Measurements from ENCODE around the gene CACNA1E.

The CACNA1E gene

DNA sequence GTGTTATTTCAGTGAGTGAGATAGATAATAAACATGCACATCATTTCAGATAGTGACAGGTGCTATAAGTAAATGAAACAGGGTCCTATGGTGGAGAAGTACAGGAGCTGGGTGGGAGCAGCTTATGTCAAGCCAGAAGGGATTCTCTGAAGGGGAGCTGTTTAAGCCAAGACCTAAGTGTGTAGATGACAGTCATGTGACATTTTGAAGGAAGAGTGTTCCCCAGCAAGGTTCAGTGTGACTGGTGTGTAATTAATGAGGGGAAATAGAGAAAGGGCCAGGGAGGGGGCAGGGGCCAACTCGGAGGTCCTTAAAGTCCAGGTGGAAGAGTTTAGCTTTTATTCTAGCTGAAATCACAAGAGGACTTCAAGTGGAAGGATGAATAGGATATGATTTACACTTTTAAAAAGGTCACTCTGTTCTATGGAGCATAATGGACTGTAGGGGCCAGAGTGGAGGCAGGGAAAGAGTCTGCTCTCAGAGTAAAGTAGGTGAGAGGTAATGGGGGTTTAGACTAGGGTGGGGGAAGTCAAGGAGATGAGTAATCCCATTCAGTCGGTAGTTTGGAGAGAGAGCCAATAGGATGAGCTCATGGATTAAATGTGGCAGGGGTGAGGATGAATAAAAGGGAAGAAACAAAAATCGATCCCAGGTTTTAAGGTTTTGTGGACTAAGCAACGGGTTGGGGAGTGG lies 243.1 kb downstream of the CACNA1E start:
- no peak overlapping the region for H3K4me3 ChIP-seq (ENCODE audit: low read length)
- no peak for DNase-seq (ENCODE audit: low read depth, low spot score)

DNA sequence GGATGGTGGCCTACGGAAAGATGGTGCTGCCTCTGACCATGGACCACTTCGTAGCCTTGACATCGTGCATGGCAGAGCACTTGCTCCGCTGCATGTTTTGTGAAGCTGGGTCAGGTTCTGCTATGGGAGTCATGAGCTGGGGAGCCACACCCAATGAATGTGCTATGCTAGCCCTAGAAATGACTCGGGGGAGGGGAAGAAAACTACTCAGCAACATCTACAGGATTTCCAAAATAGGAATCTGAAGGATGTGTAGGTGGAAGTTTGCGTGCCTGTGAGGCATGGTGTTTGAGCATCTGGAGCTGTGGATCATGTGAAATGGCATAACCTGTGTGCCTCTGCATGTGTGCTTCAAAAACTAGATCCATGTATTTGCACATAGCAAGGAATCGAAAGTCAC lies 247.3 kb downstream of the CACNA1E start:
- DNase-seq (ENCODE audit: low read depth, low spot score), result no peak
- no peak overlapping the region for H3K4me3 ChIP-seq (ENCODE audit: low read length)

DNA sequence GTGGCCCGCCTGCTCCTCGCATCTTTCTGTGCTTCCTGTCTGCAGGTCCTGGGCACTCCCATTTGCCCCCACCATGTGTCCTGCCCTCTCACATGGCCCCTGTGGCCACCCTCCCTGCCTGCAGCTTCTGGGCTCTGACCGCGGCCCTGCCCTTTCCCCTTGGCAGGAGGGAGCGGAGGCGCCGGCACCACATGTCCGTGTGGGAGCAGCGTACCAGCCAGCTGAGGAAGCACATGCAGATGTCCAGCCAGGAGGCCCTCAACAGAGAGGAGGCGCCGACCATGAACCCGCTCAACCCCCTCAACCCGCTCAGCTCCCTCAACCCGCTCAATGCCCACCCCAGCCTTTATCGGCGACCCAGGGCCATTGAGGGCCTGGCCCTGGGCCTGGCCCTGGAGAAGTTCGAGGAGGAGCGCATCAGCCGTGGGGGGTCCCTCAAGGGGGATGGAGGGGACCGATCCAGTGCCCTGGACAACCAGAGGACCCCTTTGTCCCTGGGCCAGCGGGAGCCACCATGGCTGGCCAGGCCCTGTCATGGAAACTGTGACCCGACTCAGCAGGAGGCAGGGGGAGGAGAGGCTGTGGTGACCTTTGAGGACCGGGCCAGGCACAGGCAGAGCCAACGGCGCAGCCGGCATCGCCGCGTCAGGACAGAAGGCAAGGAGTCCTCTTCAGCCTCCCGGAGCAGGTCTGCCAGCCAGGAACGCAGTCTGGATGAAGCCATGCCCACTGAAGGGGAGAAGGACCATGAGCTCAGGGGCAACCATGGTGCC lies 249.1 kb downstream of the CACNA1E start:
- no peak for DNase-seq (ENCODE audit: low read depth, low spot score)
- no peak overlapping the region for H3K4me3 ChIP-seq (ENCODE audit: low read length)

DNA sequence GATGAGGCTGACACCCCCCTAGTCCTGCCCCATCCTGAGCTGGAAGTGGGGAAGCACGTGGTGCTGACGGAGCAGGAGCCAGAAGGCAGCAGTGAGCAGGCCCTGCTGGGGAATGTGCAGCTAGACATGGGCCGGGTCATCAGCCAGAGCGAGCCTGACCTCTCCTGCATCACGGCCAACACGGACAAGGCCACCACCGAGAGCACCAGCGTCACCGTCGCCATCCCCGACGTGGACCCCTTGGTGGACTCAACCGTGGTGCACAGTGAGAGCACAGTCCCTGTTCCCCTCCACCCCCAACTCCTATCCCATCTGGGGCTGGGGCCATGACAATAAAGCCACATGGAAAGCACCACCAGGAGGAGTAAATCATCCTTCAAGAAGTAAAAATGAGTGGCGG lies 250.2 kb downstream of the CACNA1E start:
- DNase-seq (ENCODE audit: low read depth, low spot score), result no peak
- H3K4me3 ChIP-seq (ENCODE audit: low read length), result no peak overlapping the region

DNA sequence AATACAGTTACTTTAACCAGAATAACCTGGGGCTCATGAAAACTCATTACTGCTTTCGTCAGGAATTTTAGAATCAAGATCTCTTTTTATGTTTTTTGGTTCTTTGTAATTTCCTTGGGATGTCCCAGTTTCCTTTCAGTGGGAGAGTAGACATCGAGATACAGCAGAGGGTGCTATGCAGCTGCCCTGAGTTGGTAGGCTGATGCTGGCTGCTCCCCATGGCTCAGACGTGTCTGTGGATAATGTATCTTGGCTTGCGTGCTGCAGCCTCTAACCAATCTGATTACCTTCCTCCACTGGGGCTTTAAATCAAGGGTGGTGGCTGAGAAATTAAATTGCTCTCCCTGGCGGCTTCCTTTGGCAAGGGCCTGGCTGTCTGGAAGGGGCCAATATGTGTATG lies 253.7 kb downstream of the CACNA1E start:
- H3K4me3 ChIP-seq (ENCODE audit: low read length), result no peak overlapping the region
- DNase-seq (ENCODE audit: low read depth, low spot score), result no peak

DNA sequence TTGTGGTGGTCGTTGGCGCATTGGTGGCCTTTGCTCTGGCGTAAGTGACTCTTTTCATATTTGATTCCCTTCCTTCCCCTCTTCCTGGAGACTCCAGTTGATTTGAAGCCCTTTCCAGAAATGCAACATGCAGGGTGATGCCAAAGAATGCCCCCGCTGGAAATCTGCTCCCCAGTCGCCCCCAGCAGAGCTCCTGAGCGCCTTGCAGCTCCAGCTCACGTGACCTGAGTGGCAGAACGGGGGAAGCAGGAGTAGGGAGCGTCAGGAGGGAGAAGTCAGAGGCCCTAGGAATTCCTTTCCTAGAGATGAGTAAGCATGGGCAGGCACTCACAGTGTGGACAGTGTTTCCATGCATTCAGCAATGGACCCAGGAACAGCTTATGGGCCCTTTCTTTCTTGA lies 255.9 kb downstream of the CACNA1E start:
- DNase-seq (ENCODE audit: low read depth, low spot score), result no peak
- no peak overlapping the region for H3K4me3 ChIP-seq (ENCODE audit: low read length)

DNA sequence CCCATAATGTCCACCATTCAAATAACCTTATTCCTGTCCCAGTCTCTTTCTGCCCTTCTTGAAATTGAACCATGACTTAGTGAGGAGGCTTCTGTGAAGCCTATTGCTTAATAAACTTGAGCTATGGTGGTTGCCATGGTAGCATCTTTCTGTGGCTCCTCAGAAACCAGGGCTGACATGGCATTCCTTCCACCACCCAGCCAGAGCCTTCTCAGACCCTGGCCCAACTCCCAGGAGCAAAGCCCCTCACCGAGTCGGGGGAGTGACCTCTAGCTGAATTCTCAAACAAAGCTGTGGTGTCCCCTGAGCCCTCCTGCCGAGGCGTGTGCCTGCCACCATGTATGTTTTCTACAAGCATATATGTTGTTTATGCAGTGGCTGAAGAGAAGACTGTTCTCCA lies 259.1 kb downstream of the CACNA1E start:
- no peak overlapping the region for H3K4me3 ChIP-seq (ENCODE audit: low read length)
- no peak for DNase-seq (ENCODE audit: low read depth, low spot score)

DNA sequence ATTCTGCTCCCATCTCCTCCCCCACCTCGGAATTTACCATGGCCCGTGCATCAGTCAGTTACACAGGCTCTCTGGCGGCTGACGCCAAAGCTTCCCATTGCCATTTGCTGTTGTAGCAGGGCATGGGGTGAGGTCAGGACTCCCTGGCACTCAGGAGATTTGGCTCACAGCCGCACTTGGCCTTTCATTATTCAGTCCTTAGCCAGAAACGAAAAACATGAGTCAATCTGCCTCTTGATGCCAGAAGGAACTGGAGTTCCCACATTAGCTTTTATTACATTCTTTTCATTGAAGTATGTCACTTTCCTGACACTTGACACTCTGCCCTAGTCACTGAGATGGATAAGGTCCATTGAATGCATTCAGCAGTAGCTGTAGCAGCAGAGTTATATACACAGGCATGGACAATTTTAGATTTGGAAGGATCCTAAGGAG lies 260.6 kb downstream of the CACNA1E start:
- no peak overlapping the region for H3K4me3 ChIP-seq (ENCODE audit: low read length)
- no peak for DNase-seq (ENCODE audit: low read depth, low spot score)

DNA sequence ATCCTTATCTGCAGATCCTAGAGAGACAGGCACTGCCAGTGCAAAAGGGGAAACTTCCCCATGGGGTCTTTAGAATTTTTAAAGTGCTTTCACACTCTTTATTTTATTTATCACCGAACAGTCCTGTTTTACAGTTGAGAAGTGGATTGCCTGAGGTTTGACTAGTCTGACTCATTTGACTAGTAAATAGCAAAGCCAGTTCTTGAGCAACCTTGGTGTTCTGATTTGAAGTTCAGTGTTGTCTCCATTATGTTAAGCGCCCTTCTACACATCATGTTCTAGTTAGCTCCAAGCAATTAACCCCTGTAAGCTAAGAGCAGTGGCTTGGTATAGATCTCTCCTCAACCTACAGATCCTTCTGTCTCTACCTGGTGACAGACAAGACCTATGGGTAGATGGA lies 262.9 kb downstream of the CACNA1E start:
- DNase-seq (ENCODE audit: low read depth, low spot score), result no peak
- no peak overlapping the region for H3K4me3 ChIP-seq (ENCODE audit: low read length)

DNA sequence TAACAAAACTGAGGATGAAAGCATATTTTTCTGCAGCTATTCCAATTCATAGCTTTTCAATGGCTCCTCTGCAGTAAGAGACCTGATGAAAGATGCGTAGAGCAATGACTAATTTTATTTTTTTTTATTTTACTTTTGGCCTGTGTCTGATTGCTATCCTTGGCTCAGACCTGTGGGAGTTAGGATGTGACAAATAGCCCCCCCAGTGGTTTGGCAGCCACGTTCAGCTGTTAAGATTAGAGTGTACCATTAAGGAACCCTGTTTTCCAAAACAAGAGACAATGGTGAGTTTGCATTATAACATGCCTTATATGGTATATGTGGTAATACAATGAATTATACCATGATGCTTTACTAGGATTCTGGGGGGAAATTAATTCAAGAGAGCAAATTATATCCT lies 264.7 kb downstream of the CACNA1E start:
- no peak for DNase-seq (ENCODE audit: low read depth, low spot score)
- no peak overlapping the region for H3K4me3 ChIP-seq (ENCODE audit: low read length)

DNA sequence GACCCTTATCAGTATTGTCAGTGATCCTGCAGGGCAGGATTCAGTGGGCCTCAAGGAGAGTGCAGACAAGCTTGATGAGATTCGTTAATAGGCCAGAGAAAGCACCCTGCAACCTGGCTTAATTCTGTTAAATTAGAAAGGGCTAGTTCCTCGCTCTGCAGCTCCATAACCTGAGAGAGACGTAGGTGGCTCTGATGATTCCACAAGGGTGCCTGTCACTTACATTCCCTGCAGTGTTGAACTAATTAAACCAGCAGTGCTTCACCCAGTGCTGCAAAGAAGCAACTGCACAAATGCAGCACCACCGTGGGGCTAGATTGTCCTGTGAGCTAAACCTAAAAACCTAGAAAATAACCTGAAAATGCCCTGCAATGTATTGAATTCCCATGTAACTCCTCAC lies 270.8 kb downstream of the CACNA1E start:
- DNase-seq (ENCODE audit: low read depth, low spot score), result no peak

DNA sequence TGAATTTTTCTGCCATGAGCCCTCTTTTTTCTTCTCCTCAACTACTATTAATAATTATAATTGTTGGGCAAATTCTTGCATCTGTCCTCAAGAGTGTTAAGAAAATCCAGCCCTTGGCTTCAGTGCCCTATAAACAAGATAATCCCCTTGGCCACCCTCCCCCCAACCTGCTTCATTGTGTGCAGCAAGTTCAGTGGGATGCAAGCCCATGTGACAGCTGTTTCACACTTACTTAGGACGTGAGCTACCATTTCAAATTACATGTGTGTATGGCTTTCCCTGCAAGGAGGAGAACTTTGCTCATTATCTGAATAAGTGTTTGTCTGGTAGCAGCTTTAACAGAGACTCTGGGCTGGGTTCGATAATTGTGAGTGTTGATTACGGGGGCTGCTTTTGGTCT lies 276.2 kb downstream of the CACNA1E start:
- no peak for DNase-seq (ENCODE audit: low read depth, low spot score)
- no peak overlapping the region for H3K4me3 ChIP-seq (ENCODE audit: low read length)

More for the DNA sequence above, 270.8 kb downstream of the CACNA1E start:
- H3K4me3 ChIP-seq (ENCODE audit: low read length), result no peak overlapping the region

DNA sequence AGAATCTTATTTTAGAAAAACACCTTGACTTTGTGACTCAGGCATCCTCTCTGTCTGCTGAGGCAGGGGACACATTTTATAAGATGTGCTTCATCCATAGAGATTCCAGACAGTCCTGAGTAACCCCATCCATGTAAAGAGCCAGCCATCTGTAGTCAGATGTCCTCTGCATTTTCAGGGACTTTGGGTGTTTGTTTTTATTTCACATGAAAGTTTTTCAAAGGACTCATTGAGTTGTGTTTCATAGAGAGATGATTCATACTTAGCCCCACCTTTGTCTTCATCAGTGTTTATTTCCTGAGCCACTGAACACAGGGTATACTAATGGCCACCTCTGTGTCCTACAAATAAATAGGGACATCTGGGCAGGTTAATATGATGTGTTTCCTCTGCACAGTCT lies 280.4 kb downstream of the CACNA1E start:
- no peak overlapping the region for H3K4me3 ChIP-seq (ENCODE audit: low read length)
- DNase-seq (ENCODE audit: low read depth, low spot score), result no peak

DNA sequence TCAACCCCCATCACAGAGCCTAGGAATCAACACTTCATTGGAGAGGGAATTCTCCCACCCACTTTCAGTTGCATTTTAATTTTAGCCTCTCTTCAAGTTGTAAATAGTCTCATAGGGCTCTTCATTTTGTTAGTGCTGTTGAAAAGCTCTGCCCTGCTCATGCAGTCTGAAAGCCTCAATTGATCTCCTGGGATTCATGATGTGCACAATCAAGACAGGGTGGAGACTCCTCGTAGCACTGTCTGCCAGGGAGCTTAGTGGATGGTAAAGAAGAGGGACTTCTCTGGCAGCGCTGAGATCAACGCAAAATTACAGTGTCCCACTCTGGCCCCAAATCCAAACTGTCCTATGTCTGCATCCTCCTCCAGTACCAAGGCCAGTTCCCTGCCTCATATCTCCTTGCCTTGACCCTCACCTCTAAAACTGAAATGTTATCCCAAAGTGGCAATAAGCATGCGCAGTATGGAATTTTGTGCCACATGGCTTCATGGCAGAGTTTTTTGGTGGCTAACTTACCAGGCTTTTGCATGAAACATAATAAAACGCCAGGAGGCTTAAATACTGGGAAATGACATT lies 282.2 kb downstream of the CACNA1E start:
- DNase-seq (ENCODE audit: low read depth, low spot score), result no peak
- H3K4me3 ChIP-seq (ENCODE audit: low read length), result no peak overlapping the region

DNA sequence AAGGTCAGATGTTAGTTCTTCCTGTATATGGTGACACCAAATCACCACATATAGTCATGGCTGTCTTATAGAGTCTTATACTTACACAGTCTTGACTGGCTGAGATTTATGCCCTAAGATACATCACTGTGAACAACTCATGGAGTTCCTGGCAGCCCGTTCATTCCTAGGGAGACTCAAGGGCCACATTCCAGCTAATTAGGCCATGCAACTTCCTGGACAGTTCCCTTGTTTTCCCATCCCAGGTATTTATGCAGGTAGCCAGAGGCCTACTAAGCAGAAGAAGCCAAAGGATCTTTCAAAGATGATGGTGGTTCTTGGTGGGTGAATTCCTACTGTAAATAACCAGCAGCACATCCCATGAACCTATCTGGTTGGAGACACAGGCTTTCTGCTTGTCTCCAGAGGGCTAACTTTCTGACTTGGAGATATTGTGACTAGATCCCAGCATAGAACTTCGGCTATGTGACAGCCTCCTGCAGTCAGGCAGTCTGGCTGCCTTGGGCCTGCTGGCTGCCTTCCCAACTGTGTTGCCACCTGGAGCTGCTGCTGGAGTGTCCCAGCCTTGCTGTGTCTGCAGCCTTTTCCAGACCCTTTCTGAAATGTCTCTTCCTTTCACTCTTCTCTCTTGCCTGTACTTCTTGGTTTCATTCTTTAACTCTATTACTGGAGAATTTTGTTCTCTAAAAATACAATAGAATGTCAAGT lies 283.8 kb downstream of the CACNA1E start:
- DNase-seq (ENCODE audit: low read depth, low spot score), result no peak

DNA sequence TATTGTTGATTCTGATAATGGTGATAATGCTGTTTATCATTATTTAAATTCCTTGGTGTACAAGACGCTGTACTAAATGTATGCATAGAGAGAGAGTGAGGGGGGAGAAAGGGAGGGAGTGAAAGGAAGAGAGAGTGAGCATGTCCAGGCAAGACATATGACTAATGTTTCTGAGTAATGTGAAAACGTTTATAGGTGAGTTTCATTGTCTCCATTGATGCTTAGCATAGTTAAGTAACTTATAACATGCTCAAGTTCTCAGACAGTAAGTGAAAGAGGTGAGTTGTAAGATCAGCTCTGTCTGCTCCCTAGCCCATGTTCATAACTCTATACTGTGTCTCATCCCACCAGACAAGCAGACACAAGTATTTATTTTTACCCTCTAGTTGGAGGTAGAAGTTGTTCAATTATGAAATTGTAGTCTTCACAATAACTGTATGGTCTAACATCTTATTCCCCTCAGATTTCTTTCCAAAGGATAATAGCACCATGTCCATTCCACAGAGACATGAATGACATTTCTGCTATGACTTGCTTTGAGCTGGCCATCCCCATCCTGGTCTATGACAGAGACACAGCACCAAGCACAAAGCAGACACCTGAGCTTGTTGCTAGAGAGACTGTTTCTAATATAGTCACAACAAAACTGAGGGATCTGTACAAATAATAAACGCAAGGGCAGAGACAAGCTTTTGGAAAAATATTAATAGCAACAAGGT lies 285.1 kb downstream of the CACNA1E start:
- no peak for DNase-seq (ENCODE audit: low read depth, low spot score)
- no peak overlapping the region for H3K4me3 ChIP-seq (ENCODE audit: low read length)

More for the DNA sequence above, 283.8 kb downstream of the CACNA1E start:
- no peak overlapping the region for H3K4me3 ChIP-seq (ENCODE audit: low read length)

DNA sequence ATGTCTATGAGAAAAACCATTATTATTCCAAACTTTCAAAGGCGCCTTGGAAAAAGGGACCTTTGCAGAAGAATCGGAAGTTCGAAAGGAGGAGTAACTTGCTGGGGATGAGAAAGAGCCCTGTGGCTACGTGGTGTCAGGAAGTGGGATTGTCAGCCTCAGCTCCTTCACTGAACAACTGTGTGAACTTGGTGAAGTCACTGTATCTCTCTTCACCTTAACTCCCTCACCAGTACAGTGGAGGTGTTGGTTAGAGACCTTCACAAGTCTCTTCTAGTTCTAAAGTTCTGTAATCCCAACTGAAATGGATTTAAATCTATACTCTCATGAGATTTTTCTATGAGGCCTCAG lies 285.6 kb downstream of the CACNA1E start:
- DNase-seq (ENCODE audit: low read depth, low spot score), result no peak
- H3K4me3 ChIP-seq (ENCODE audit: low read length), result no peak overlapping the region

DNA sequence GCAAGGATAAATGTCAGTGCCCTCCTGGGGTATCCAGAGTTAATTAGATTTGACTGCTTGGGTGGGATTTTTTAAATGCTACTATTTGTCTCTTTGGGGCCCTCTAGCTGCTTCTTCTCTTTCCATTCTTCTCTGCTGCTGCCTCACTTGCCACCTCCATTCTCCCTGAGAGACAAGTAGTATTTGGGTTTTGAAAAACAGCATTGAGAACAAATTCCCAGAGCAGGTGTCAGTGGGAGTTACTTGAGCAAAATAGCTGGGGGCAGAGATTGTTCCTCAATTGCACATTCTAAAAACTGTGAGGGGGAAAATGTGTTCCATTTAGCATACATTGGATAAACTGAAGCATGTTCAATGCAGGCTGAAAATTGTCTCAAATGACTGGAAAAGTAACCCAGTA lies 286.5 kb downstream of the CACNA1E start:
- no peak for DNase-seq (ENCODE audit: low read depth, low spot score)
- H3K4me3 ChIP-seq (ENCODE audit: low read length), result no peak overlapping the region

DNA sequence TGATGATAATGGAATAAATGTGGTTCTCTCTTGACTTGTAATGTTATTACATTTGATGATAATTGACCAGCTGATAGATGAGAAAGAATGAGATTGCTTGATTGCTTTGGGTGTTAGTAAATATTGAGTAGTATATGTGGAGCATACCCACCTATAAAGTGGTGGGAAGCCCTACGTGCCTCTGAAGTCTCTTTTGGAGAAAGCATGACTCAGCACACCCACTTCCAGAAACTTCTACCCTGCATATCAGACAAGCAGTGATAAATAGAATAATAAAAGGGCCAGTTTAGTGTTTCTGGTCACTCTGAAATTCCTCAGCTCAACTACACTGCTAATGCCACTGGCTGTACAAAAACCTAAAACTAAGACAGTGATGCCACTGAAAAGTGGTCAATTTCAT lies 289.4 kb downstream of the CACNA1E start:
- no peak overlapping the region for H3K4me3 ChIP-seq (ENCODE audit: low read length)
- no peak for DNase-seq (ENCODE audit: low read depth, low spot score)
